Measurements from ENCODE around the gene ARID1B. TPM values are rescaled to one million over a fixed set of nuclear protein-coding genes. Genes with fewer than 3 reads are reported as not detected.

The ARID1B gene
- total RNA-seq, 1 donor from 2014 or later = 62.1 TPM

DNA sequence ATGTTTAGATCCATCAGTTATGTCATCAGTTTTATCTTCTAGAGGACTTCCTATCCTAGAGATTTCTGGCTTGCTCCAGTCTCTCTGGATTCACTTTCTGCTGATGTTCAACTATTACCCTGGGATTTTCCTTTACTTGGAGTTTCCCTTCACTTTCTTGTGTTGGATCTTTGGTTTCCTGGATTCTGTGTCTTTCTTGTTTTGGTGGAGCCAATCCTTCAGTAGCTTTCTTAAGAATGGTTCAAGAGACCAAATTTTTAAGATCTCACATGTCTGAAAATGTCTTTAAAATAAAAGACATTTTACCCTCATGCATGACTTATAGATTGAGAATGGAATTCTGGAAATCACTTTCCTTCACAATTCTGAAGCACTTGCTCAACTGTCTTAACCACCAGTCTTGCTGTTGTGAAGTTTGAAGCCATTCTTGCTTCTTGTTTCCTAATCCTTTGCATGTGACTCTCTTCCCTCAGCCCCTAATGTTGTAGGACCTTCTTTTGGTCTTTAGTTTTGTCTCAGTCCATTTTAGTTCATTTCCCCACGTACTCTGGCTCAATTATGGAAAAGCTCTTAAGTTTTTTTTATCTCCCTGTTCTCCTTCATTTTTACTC, 87.9 kb downstream of the ARID1B start:
- TF ChIP-seq EZH2 (IDR thresholded peaks at IDR 0.05) = no peak
- no peak for TF ChIP-seq EZH2phosphoT487 (IDR thresholded peaks at IDR 0.05)
- no peak for TF ChIP-seq CTCF (IDR thresholded peaks at IDR 0.05)
- H3K27ac ChIP-seq = no peak overlapping the region
- no peak overlapping the region for H2AFZ ChIP-seq (replicated peaks)
- Mint-ChIP-seq H3K4me1 (peaks cover 24% of the 10 kb centered on the region), H3K4me3 (no peak overlapping the region), H3K27ac (no peak overlapping the region), H3K36me3 (peaks cover 20% of the 10 kb centered on the region), H3K9me3 (peaks cover 13% of the 10 kb centered on the region), H3K27me3 (ENCODE audit: insufficient read depth, low read depth) (no peaks in the 10 kb centered on the region)
- no peak overlapping the region for H3K4me3 ChIP-seq
- H3K36me3 ChIP-seq = peaks cover 4% of the 10 kb centered on the region
- no peak for DNase-seq (ENCODE audit: low spot score)
- H3K4me1 ChIP-seq = peaks cover 41% of the 10 kb centered on the region
- H3K79me2 ChIP-seq (ENCODE audit: low read depth) = peaks cover 100% of the 10 kb centered on the region
- no peak overlapping the region for H3K4me2 ChIP-seq
- no peak overlapping the region for H3K9ac ChIP-seq
- H3K27me3 ChIP-seq = no peaks in the 10 kb centered on the region
- peaks cover 17% of the 10 kb centered on the region for H3F3A ChIP-seq (ENCODE audit: low read depth)
- peaks cover 70% of the 10 kb centered on the region for H4K20me1 ChIP-seq (ENCODE audit: low read depth)
- no peaks in the 10 kb centered on the region for H3K9me3 ChIP-seq (ENCODE audit: low read depth)

GRCh38 chr6:156866220-156867015, 89.2 kb downstream of the ARID1B start:
- Histone ChIP-seq H2AFZ (replicated peaks) (no peak overlapping the region), H3K4me2 (no peak overlapping the region), H3F3A (ENCODE audit: low read depth) (peaks cover 20% of the 10 kb centered on the region), H4K20me1 (ENCODE audit: low read depth) (peaks cover 69% of the 10 kb centered on the region), H3K36me3 (peaks cover 4% of the 10 kb centered on the region), H3K27me3 (no peaks in the 10 kb centered on the region), H3K27ac (no peak overlapping the region), H3K4me1 (peaks cover 43% of the 10 kb centered on the region), H3K9ac (no peak overlapping the region), H3K79me2 (ENCODE audit: low read depth) (peaks cover 100% of the 10 kb centered on the region), H3K4me3 (no peak overlapping the region), H3K9me3 (ENCODE audit: low read depth) (no peaks in the 10 kb centered on the region)
- Mint-ChIP-seq H3K4me3 (no peak overlapping the region), H3K9me3 (peaks cover 13% of the 10 kb centered on the region), H3K36me3 (peaks cover 20% of the 10 kb centered on the region), H3K27ac (no peak overlapping the region), H3K27me3 (ENCODE audit: insufficient read depth, low read depth) (no peaks in the 10 kb centered on the region), H3K4me1 (peaks cover 34% of the 10 kb centered on the region)
- TF ChIP-seq CTCF (IDR thresholded peaks at IDR 0.05) (no peak), EZH2 (IDR thresholded peaks at IDR 0.05) (no peak), EZH2phosphoT487 (IDR thresholded peaks at IDR 0.05) (no peak)
- DNase-seq (ENCODE audit: low spot score) = no peak

- H3K4me1 ChIP-seq = peaks cover 43% of the 10 kb centered on the region
- no peak overlapping the region for H3K4me3 Mint-ChIP-seq
Observed at GRCh38 chr6:156867121-156867520, 89.9 kb downstream of the ARID1B start.

More at GRCh38 chr6:156867121-156867520, 89.9 kb downstream of the ARID1B start:
- H3K27ac ChIP-seq = no peak overlapping the region
- Mint-ChIP-seq H3K4me1 (peaks cover 30% of the 10 kb centered on the region), H3K27ac (no peak overlapping the region), H3K36me3 (peaks cover 20% of the 10 kb centered on the region), H3K27me3 (ENCODE audit: insufficient read depth, low read depth) (no peaks in the 10 kb centered on the region), H3K9me3 (peaks cover 11% of the 10 kb centered on the region)
- no peak for DNase-seq (ENCODE audit: low spot score)
- no peak overlapping the region for H3K4me2 ChIP-seq
- peaks cover 100% of the 10 kb centered on the region for H3K79me2 ChIP-seq (ENCODE audit: low read depth)
- no peak overlapping the region for H2AFZ ChIP-seq (replicated peaks)
- peaks cover 4% of the 10 kb centered on the region for H3K36me3 ChIP-seq
- no peaks in the 10 kb centered on the region for H3K27me3 ChIP-seq
- H3F3A ChIP-seq (ENCODE audit: low read depth) = peaks cover 20% of the 10 kb centered on the region
- TF ChIP-seq EZH2phosphoT487 (IDR thresholded peaks at IDR 0.05) = no peak
- no peak for TF ChIP-seq EZH2 (IDR thresholded peaks at IDR 0.05)
- TF ChIP-seq CTCF (IDR thresholded peaks at IDR 0.05) = no peak
- peaks cover 76% of the 10 kb centered on the region for H4K20me1 ChIP-seq (ENCODE audit: low read depth)
- H3K9me3 ChIP-seq (ENCODE audit: low read depth) = no peaks in the 10 kb centered on the region
- H3K9ac ChIP-seq = no peak overlapping the region
- H3K4me3 ChIP-seq = no peak overlapping the region

All from neural progenitor cell (in vitro differentiated cells).